Hepatocyte (in vitro differentiated cells): ENCODE data around the gene SBF2. TPM values are rescaled to one million over a fixed set of nuclear protein-coding genes. Genes with fewer than 3 reads are reported as not detected.

Experiments used
- DNase-seq: peaks from one replicate; pipeline ENCODE4 v3.0.0-alpha.2; 2016; ENCODE audit warnings: low spot score
- H2AFZ ChIP-seq: fragments of 200-600 bp; sonication (generic); 2 replicates; pipeline ENCODE4 v1.6.0; 2016; ENCODE audit warnings: antibody characterized with exemption, mild to moderate bottlenecking
- H3K27ac ChIP-seq: fragments of 200-600 bp; sonication (generic); 2 replicates; pipeline ENCODE4 v1.5.1; 2016; ENCODE audit warnings: mild to moderate bottlenecking
- H3K27me3 ChIP-seq: fragments of 200-600 bp; sonication (generic); 2 replicates; pipeline ENCODE4 v1.6.1; 2016
- H3K36me3 ChIP-seq: fragments of 200-600 bp; sonication (generic); replicated peaks from 2 replicates; pipeline ENCODE4 v1.5.1; 2016; ENCODE audit warnings: low read depth; ENCODE audit not compliant: insufficient read depth
- H3K4me1 ChIP-seq: fragments of 200-600 bp; sonication (generic); 2 replicates; pipeline ENCODE4 v1.5.1; 2016; ENCODE audit warnings: mild to moderate bottlenecking, moderate library complexity; ENCODE audit not compliant: insufficient read depth
- H3K4me2 ChIP-seq: fragments of 200-600 bp; sonication (generic); 2 replicates; pipeline ENCODE4 v1.6.0; 2016
- H3K4me3 ChIP-seq: fragments of 200-600 bp; sonication (generic); 2 replicates; pipeline ENCODE4 v1.5.1; 2016; ENCODE audit warnings: mild to moderate bottlenecking
- H3K79me2 ChIP-seq: fragments of 200-600 bp; sonication (generic); 2 replicates; pipeline ENCODE4 v1.6.0; 2017; ENCODE audit warnings: mild to moderate bottlenecking
- H3K9me2 ChIP-seq: fragments of 200-600 bp; sonication (generic); replicated peaks from 2 replicates; pipeline ENCODE4 v1.6.0; 2017; ENCODE audit warnings: mild to moderate bottlenecking; ENCODE audit not compliant: insufficient read depth
- H3K9me3 ChIP-seq: fragments of 200-600 bp; sonication (generic); 2 replicates; pipeline ENCODE4 v1.5.1; 2016; ENCODE audit warnings: low read depth, mild to moderate bottlenecking
- H4K20me1 ChIP-seq: fragments of 200-600 bp; sonication (generic); 2 replicates; pipeline ENCODE4 v1.6.0; 2016; ENCODE audit warnings: mild to moderate bottlenecking; ENCODE audit not compliant: insufficient read depth, poor library complexity, severe bottlenecking
- EZH2 ChIP-seq: fragments of 200-600 bp; sonication (generic); IDR thresholded peaks from 2 replicates; pipeline ENCODE4 v1.6.1; 2016; ENCODE audit warnings: antibody characterized with exemption, mild to moderate bottlenecking, borderline replicate concordance
- EZH2phosphoT487 ChIP-seq: fragments of 200-600 bp; sonication (generic); IDR thresholded peaks from one replicate; pipeline ENCODE4 v1.6.1; 2018; ENCODE audit warnings: antibody characterized with exemption, mild to moderate bottlenecking, low read depth, moderate library complexity; ENCODE audit not compliant: unreplicated experiment, severe bottlenecking
- WGBS: methylation state at CpG from one replicate; pipeline ENCODE4 v1.1.6; 2016; ENCODE audit warnings: low lambda C conversion rate; ENCODE audit errors: missing lambda C conversion rate; 5-methylcytosine and 5-hydroxymethylcytosine counted together
- polyA plus RNA-seq: library from polyadenylated mRNA; unstranded; fragments of >200 nt; fragmentation: Nextera tagmentation; extraction: Ambion mirVana; gene quantifications from 2 replicates; pipeline ENCODE4 v1.2.1, GENCODE V29; 2016
- total RNA-seq: library from RNA; depleted of rRNA; stranded (reverse); fragments of >200 nt; gene quantifications from 2 replicates; pipeline ENCODE4 v1.2.3, GENCODE V29; 2014
- TF ChIP-seq, protein P1 (sequence below): fragments of 200-600 bp; sonication (generic); IDR thresholded peaks from 2 replicates; pipeline ENCODE4 v1.5.1; 2016; ENCODE audit warnings: antibody characterized with exemption, mild to moderate bottlenecking; ENCODE audit not compliant: poor library complexity

SBF2 gene
- total and polyA plus RNA-seq, 2 experiments from 2014 or later: 25.7 to 83.2 TPM

DNA sequence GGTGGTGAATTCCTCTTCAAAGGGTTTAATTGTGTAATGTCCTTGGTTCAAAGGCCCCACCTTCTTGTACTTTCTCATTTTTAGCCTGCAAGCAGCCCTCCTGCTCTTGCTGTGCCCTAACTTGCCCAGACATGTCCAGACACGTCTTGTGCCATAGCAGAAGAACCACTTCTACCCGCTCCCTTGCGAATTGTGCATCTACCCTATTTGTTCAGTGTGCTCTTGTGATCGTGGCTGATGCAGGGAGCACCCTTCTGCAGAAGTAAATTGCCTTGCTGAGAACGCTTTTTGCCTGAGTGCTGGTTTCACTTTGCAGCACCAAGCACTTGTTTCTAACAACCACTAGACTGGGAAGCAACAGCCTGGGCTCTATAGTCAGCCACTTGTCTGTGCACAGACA, 249.4 kb downstream of the SBF2 start:
- TF ChIP-seq, protein P1, sequence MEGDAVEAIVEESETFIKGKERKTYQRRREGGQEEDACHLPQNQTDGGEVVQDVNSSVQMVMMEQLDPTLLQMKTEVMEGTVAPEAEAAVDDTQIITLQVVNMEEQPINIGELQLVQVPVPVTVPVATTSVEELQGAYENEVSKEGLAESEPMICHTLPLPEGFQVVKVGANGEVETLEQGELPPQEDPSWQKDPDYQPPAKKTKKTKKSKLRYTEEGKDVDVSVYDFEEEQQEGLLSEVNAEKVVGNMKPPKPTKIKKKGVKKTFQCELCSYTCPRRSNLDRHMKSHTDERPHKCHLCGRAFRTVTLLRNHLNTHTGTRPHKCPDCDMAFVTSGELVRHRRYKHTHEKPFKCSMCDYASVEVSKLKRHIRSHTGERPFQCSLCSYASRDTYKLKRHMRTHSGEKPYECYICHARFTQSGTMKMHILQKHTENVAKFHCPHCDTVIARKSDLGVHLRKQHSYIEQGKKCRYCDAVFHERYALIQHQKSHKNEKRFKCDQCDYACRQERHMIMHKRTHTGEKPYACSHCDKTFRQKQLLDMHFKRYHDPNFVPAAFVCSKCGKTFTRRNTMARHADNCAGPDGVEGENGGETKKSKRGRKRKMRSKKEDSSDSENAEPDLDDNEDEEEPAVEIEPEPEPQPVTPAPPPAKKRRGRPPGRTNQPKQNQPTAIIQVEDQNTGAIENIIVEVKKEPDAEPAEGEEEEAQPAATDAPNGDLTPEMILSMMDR: no peak
- TF ChIP-seq EZH2 (no peak), EZH2phosphoT487 (no peak)
- Histone ChIP-seq H3K4me3 (no peak overlapping the region), H3K9me3 (no peaks in the 10 kb centered on the region), H4K20me1 (no peaks in the 10 kb centered on the region), H3K27me3 (no peaks in the 10 kb centered on the region), H3K27ac (peak overlapping the region; percentile 79), H3K36me3 (no peaks in the 10 kb centered on the region), H3K4me2 (peak overlapping the region; percentile 62), H3K9me2 (no peaks in the 10 kb centered on the region), H3K4me1 (peaks cover 5% of the 10 kb centered on the region), H2AFZ (no peak overlapping the region), H3K79me2 (peaks cover 41% of the 10 kb centered on the region)
- DNase-seq: peak; percentile 27
- whole genome bisulfite sequencing: 77% methylated on average over 5 of the region's 5 CpGs

DNA sequence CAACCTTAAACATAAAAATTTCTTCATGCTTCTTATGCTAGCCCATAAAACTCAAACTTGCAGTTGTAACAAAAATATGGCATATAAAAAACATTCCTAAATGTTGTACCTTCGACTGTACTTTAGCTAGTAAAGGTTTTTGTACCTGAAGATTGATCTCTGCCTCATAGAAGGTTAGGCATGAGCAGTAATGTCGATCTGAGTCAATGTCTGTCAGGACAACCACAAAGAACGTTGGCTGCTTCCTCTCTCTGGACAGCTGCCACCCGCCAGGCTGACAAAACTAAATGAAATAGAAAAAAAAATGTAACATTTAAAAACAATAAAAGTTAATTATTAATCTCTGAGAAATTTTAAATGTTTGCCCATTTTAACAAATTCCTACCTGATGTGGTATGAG, 251.3 kb downstream of the SBF2 start:
- H3K9me2 ChIP-seq: no peaks in the 10 kb centered on the region
- no peak for TF ChIP-seq EZH2
- TF ChIP-seq, protein P1: no peak
- no peak for TF ChIP-seq EZH2phosphoT487
- peaks cover 51% of the 10 kb centered on the region for H3K79me2 ChIP-seq
- no peak overlapping the region for H2AFZ ChIP-seq
- peak overlapping the region; percentile 62 for H3K4me2 ChIP-seq
- H3K27me3 ChIP-seq: no peaks in the 10 kb centered on the region
- peak overlapping the region; percentile 79 for H3K27ac ChIP-seq
- peak; percentile 19 for DNase-seq
- peaks cover 5% of the 10 kb centered on the region for H3K4me1 ChIP-seq
- no peaks in the 10 kb centered on the region for H3K9me3 ChIP-seq
- no peaks in the 10 kb centered on the region for H3K36me3 ChIP-seq
- 61% methylated on average over 4 of the region's 4 CpGs for WGBS
- H3K4me3 ChIP-seq: peak overlapping the region; percentile 4
- H4K20me1 ChIP-seq: no peaks in the 10 kb centered on the region

DNA sequence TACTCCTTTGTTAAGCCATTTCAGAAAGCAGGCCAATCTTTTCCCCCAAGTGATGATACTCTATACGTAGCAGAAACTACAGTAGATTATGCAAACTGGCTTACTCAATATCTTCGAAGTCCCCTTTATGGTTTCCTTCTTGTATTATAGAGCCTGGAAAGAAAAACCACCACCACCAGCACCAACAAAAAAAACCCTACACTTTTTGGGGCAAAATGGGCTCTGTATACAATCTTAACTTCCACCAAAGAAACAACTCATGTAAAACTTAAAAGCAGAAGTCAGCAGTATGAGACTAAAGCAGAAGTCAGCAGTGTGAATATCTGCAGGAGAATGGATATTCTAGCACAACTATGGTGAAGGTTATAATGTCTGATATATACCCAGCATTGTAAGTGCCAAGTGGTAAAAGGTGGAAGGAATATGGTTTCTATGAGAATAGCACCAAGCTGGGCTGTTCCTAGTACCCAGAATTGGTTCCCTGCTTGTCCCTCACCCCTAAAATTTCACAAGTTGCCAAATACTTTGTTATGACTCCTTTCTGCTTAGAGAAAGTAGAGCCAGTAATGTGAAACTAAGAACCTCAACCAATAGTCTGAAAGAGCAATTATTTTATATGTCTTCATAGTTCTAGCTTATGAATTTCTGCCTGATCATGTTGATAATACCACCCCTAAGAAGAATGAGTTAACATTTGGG, 252.1 kb downstream of the SBF2 start:
- TF ChIP-seq EZH2 (no peak), EZH2phosphoT487 (no peak)
- TF ChIP-seq, protein P1: no peak
- Histone ChIP-seq H2AFZ (no peak overlapping the region), H4K20me1 (no peaks in the 10 kb centered on the region), H3K79me2 (peaks cover 54% of the 10 kb centered on the region), H3K4me2 (peak overlapping the region; percentile 62), H3K36me3 (no peaks in the 10 kb centered on the region), H3K4me1 (peaks cover 5% of the 10 kb centered on the region), H3K27ac (peak overlapping the region; percentile 79), H3K4me3 (no peak overlapping the region), H3K27me3 (no peaks in the 10 kb centered on the region), H3K9me3 (no peaks in the 10 kb centered on the region), H3K9me2 (no peaks in the 10 kb centered on the region)
- DNase-seq: no peak
- WGBS: 80% methylated on average over 2 of the region's 2 CpGs

DNA sequence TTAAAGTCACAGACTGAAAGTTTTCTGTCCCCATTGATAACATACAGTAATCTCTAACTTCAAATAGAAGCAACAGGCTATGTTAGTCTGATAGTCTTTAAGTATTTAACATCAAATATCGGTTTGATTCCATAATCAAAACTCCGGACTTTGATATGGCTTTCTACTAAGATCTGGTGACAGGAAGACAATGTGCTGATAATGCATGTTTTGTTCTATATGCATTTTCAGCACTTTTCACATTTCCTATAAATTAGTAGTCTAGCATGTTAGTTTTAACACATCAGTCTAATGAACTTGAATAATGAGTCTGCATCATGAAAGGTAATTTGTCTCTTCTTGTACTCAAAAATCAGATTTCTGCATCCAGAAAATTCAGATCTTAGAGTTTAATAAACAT, 252.7 kb downstream of the SBF2 start:
- no peaks in the 10 kb centered on the region for H3K9me3 ChIP-seq
- WGBS: 72% methylated on average over 2 of the region's 2 CpGs

More for the DNA sequence above, 252.7 kb downstream of the SBF2 start:
- H3K4me3 ChIP-seq: no peak overlapping the region
- H3K9me2 ChIP-seq: no peaks in the 10 kb centered on the region
- H3K79me2 ChIP-seq: peaks cover 56% of the 10 kb centered on the region
- DNase-seq: no peak
- H4K20me1 ChIP-seq: no peaks in the 10 kb centered on the region
- no peaks in the 10 kb centered on the region for H3K36me3 ChIP-seq
- H3K27ac ChIP-seq: no peak overlapping the region
- no peak for TF ChIP-seq EZH2
- TF ChIP-seq, protein P1: no peak
- no peak for TF ChIP-seq EZH2phosphoT487
- H2AFZ ChIP-seq: no peak overlapping the region
- H3K27me3 ChIP-seq: no peaks in the 10 kb centered on the region
- peak overlapping the region; percentile 62 for H3K4me2 ChIP-seq
- H3K4me1 ChIP-seq: peaks cover 5% of the 10 kb centered on the region
